GM21515 (cell line): ENCODE measurements around the gene SH3GLB2.
"Not testable (repeated sequence)": the region's sequence is repeated elsewhere in the genome, so short reads cannot be mapped to it uniquely, and the experiment has no call there.

Source experiments
- ATAC-seq: cut with Tn5 transposase; IDR thresholded peaks from one replicate; pipeline ENCODE4 v1.9.1; 2021; ENCODE audit not compliant: unreplicated experiment

The SH3GLB2 gene

DNA sequence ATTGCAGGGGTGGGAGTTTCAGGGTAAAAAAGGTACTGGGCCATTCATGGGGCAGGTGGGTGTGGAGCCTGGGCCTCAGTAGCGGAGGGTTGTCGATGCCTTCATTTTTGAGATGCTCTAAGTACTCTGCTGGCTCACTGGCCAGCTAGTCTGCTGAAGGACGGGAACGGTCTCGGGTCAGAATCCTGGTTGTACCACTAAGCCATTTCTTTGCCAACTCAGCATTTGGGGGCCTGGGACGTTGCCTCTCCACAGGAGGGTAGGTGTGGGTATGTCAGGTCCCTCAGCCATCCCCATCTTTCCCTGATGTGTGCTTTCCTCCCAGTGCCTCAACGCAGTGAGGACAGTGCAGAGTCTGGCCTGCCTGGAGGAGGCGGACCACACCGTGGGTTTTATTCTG lies 25.1 kb downstream of the SH3GLB2 start:
- ATAC-seq: no peak

GRCh38 chr9:129001504-129002325 lies 26.4 kb downstream of the SH3GLB2 start:
- ATAC-seq: no peak

DNA sequence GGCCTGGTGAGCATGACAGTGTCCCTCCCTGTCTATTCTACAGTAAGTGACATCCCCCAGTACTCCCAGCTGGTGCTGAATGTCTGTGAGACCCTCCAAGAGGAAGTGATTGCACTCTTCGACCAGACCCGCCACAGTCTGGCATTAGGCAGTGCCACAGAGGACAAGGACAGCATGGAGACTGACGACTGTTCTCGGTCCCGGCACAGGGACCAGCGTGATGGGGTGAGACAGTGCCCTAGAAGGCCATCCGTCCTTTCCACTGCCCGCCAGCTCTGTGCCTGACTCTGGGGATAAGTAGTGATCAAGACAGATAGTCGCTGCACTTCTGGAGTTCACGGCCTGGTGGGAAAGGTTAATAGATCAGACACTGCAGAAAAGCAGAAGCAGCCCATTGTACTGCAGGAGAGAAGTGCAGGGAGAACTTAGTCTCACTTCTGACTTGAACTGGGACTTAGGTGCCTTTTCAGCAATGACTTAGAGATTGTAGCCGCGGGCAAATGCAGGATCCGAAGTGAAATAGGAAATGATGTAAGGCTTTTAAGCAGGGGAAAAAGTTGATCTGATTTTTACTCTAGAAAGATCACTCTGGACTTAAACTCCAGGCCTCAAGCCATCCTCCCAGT lies 28.4 kb downstream of the SH3GLB2 start:
- no peak for ATAC-seq

GRCh38 chr9:128998462-128998861 lies 29.7 kb downstream of the SH3GLB2 start:
- ATAC-seq: no peak

GRCh38 chr9:128995791-128996190 lies 32.3 kb downstream of the SH3GLB2 start:
- ATAC-seq: no peak

DNA sequence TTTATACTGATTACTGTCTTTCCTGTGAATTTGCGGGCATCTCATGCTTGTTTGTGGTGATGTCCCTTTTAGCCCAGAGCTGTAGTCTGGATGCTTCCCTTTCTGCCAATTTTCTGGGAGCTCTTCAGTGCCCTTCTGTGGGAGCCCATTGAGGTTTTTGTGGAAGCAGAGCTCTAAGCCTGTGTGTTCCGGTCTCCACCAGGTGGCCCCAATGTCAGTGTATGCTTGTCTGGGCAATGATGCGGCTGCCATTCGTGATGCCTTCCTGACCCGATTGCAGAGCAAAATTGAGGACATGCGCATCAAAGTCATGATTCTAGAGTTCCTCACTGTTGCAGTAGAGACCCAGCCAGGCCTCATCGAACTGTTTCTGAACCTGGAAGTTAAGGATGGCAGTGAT lies 35.1 kb downstream of the SH3GLB2 start:
- ATAC-seq: no peak

GRCh38 chr9:128987805-128988204 lies 40.3 kb downstream of the SH3GLB2 start:
- no peak for ATAC-seq

- no peak for ATAC-seq
Observed at GRCh38 chr9:128986671-128987070, 41.5 kb downstream of the SH3GLB2 start.

GRCh38 chr9:128983536-128983935 lies 44.6 kb downstream of the SH3GLB2 start:
- no peak for ATAC-seq

GRCh38 chr9:128979111-128979510 lies 49.0 kb downstream of the SH3GLB2 start:
- no peak for ATAC-seq

DNA sequence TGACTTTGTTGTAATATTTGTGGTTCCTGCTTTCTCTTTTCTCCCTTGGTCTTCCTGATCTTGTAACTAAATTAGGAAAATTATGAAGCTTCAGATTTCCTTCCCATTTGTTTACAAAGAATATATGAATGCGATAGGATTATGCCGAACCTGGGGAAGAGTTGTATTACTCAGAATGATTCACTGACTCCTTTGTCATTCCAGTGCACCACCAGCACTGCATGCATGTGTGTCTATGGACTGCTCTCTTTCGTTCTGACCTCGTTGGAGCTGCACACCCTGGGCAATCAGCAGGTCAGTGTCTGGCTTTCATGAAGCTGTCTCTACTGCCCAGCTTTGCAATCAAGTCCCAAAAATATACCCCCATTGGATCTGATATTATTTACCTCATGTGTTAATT lies 55.2 kb downstream of the SH3GLB2 start:
- no peak for ATAC-seq

GRCh38 chr9:128969491-128969890 lies 58.6 kb downstream of the SH3GLB2 start:
- ATAC-seq: no peak

DNA sequence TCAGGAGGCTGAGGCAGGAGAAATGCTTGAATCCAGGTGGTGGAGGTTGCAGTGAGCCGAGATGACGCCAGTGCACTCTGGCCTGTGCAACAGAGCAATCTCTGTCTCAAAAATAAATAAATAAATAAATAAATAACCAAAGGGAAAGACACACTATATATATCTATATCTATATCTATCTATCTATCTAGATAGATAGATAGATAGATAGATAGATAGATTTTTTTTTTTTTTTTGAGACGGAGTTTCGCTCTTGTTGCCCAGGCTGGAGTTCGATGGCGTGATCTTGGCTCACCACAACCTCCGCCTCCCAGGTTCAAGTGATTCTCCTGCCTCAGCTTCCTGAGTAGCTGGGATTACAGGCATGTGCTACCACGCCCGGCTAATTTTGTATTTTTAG lies 66.7 kb downstream of the SH3GLB2 start:
- not testable (repeated sequence) for ATAC-seq
